HPDE6-E6E7 (cell line): ENCODE data around the gene CDC42BPB.

ENCODE experiments used
- DNase-seq: peaks from one replicate; pipeline ENCODE4 v3.0.0; 2011; ENCODE audit warnings: missing footprints; ENCODE audit errors: extremely low spot score

CDC42BPB gene

DNA sequence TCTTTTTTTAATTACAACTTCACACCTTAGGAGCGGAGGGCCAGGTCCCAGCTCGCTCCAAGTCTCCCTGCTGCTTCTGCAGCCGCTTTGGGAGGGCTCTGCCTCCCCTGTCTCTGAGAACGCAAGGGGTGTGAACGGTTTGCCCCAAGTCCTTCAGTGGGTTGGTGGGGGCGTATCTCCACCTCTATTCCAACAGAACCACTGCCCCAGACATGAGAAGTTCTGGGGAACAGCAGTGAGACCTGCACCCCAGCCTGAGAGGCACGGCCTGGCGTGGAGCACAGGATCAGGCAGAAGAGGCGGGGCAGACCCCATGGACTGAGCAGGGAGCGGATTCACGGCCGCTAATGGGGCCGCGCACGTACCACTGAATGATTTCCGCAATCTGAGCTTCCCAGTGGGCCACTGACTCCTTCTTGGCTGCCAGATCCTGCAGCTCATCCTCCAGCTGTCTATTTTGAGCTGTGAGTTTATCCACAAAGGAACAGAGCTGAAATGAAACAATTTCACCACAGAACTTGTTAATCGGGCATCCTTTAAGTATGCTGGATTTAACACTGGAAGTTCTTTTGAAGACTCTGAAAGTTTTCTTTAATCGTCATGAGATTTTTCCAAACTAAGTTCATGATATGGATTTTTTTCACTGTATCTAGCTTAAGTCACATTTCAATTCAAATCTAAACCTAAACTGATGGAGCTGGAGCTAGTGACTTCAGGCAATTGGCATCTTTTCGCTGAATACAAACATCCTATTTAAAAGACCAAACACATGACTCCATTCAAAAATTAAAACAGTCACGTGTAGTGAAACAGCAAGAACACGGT is 90.5 kb downstream of the CDC42BPB start:
- DNase-seq, result no peak

DNA sequence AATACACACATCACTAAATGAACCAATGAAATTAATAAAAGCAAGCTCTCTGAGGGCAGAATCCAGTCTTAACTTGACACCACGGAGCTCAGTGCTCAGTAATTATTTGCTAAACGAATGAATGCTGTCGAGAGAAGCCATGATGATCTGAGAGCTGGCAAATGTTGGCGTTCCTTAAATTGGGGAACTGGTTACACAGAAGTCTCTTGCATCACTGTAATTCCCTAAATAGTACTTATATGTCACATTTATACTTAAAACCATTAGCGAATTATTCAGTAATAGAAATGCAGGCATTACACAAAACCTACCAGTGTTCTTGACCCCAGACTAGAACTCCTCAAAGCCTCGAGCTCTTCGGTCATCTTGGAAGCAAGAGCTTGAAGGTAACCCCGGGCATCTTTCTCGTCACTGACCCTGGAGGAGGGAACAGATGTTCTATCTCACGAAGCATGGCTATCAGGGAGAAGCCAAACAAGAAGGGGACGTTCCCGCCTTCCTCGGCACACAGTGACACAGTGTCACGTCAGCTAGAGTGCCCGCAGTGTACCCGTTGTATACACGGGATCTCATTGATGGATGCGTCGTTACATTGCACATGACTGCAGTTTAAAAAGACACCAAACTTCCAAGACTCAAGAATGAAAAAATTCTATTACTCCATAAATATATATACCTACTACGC is 91.2 kb downstream of the CDC42BPB start:
- DNase-seq, result no peak

DNA sequence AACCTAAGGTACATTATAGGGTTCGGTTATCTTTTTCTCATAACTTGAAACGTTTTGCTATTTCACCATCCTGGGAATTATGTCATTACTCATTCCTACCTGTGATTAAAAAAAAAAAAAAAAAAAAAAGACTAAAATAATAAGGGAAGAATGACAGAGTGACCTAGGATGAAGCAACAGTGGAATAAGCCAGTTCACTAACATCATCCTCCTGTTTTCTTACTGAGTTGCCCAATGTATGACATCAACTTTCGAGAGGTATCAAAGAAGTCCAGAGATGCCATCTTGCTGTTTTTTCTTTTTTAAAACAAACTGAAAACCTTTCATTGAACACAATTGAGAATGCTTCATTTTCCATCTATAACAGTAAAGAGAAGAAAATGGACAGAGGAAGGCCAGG is 92.1 kb downstream of the CDC42BPB start:
- DNase-seq, result no peak

DNA sequence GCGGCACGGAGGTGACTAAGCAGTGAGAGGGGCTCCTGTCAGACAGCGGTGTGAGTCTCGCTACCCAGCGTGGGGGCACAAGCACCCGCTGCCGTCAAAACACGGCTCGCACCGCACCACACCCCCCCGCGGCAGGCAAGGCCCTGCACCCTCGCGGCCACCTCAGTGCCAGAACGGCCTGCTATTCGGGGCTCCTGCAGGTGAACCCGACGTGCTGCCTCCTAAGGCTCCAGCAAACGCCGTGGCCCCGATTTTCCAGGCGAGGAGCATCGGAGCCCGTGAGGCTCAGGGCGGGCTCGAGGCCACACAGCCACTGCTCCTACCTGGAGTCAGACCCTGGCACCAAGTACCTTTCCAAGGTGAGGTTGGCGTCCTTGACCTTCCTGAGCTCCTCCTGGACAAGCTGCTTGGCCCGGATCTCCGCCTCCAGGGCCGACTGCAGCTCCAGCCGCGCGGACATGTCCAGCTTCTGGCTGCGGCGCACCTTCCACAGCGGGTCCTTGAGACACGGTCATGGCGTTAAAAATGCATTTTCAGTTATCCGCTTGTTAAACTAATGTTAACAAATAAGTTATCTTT is 93.1 kb downstream of the CDC42BPB start:
- no peak for DNase-seq

DNA sequence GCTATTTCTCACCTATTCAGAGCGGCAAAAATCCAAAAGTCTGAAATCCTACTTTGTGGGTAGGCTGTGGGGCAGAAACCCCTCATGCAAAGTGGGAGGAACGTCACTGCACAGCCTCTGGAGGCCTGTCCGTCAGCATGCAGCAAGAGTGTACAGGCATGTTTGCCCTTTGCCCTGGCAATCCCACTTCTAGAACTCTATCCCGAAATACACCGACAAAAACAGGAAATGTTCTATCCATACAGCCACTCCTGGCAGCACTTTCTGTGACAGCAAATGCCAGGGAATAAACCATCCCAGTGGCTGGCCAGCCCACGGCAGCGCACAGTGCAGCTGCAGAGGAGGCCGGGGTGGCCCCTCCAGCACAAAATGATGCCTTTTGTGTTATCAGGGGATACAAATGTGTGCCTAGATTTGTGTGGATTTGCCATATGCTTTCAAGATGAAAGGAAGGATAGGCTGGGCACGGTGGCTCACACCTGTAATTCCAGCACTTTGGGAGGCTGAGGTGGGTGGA is 95.2 kb downstream of the CDC42BPB start:
- no peak for DNase-seq

DNA sequence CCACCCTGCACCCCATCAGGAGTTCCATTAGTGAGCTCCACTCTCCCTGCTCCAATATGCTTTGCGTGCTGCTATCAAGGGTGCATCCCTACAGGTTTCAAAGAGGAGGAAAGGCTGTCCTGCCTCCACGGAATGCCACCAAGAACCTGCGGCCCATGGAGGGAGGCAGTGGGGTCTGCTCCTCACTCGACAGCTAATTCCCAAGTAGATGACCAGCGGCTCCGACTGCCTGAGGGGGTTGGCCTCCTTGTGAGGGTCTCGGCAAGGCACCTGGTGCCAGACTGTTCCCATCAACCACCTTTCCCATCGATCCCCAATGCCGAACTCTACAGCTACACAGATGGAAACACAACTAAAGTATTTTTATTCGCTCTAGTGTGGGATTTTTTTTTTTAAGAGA is 98.9 kb downstream of the CDC42BPB start:
- DNase-seq, result no peak

DNA sequence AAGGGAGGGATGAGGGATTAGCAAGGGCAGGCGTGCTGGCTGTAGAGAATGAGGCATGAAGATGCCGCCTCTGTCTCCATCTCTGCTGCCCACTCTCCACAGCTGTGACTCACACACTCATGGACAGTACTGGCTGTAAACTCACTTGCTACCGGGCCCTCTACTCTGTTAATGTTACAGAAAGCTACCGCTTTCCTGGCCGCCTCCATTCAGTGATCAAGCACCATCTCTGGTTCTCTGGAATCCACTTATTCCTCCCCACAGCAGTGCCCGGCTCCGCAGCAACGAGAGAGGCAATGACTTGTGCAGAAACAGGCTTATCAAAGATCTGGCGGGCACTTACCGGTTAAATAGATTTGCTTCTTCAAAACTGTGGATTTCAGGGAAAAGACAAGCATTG is 100.1 kb downstream of the CDC42BPB start:
- no peak for DNase-seq

DNA sequence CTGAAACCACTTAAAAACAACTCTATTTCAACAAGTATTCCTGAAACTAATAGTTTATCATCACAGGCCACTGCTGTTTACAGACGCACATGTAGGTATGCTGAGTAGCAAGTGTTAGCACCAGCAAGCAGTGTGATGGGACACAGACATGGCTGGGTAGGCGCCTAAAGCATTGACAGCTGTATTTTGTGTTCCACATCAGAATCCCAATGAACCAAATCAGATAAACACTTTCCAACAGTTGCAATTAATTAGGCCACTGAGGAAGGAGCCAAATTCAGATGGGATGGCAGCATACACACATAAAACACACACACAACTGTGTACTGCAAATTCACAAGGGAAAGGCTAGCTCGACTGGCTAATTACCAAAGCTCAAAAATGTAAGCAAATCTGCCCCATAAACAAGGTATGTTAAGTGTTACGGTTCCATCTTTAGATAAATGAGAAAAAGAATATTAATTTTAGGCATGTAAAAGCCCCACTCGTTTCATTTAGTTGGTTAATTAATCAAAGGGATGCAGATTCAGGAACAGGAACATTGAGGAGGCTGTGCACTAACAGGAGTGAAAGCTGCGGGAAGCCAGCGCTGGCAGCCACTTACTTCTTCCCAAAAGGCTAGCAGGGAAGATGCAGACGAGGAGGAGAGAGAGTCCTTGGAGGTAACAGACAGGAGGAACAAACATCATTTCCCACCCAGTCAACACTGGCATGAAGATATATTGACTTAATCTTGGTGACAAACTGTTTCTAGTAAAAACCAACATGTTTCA is 101.5 kb downstream of the CDC42BPB start:
- no peak for DNase-seq

DNA sequence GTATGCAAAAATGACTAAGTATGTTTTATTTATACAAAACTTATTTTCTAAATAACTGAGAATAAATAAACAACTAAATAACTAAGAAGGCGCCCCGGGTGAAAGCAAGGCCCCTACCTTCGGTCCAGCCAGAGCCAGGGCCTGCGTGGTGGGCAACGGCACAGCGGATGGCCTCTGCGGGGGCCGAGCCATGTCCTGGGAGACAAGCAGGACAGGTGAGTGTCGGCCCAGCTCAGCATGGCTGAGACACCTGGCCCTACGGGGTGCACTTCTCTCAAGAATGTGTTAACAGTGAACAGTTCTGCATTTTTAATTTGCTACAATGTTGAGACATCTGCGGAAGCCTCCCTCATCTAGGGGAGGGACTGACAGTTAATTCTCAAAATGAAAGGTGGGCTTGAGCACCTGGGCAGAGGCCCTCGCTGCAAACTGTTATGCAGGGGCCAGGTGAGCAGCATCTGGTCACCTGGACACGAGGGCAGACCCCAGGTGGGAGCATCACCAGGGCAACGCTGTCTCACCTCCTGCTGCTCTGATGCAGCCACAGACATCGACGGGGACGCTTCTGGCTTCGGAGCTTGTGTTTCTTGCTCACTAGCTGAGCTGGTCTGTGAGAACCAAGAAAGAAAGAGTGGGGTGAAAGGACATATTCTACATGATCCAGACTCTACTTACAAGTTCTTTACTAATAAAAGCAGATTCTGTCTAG is 103.1 kb downstream of the CDC42BPB start:
- DNase-seq, result no peak

DNA sequence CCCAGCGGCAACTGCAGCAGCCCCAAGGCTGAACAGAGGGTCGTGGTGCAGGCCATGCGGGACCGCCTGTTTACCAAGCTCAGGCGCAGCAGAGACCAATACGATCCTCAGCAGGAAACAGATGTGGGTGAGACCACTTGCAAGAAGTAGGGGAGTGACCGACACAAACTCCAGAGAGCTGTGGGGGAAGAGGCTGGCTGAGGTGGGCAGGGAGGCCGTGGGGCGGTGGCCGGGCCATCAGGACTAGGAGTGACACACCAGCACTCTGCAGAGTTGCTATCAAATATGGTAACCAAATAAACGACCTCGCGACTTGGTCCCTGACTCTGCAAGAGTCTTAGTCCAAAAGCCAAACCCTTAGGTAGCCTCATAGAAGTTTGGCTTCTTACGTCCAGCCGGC is 104.2 kb downstream of the CDC42BPB start:
- no peak for DNase-seq

DNA sequence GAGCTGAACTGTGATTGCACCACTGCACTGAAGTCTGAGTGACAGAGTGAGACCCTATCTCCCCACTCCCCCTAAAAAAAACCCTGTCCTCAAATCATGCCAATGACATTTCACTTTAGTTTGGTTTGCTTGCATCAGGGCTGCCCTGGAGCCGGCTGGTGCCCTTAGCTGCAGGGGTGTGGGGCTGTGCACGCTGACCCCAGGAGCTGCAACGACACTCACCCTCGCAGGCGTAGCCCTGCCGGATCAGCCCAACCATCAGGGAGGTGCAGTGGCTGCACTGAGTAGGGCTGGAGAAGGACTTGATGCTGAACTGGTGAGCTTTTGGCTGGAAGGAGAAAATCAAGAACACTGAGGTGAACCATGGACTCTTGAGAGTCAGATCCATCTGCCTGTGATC is 105.1 kb downstream of the CDC42BPB start:
- no peak for DNase-seq

DNA sequence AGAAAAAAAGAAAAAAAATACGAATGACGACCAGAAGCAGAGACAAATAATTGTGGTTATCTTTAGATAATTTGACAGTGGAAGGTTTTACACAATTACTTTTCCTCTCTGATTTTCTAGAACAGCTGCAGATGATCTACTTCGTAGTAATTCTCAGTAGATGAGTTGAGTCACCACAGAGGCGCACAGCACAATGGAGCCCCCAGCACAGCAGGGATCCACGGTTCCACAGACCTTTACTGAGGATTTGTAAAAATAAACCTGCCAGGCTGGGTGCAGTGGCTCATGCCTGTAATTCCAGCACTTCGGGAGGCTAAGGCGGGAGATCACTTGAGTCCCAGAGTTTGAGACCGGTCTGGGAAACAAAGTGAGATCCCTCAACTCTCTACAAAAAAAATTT is 105.5 kb downstream of the CDC42BPB start:
- no peak for DNase-seq

DNA sequence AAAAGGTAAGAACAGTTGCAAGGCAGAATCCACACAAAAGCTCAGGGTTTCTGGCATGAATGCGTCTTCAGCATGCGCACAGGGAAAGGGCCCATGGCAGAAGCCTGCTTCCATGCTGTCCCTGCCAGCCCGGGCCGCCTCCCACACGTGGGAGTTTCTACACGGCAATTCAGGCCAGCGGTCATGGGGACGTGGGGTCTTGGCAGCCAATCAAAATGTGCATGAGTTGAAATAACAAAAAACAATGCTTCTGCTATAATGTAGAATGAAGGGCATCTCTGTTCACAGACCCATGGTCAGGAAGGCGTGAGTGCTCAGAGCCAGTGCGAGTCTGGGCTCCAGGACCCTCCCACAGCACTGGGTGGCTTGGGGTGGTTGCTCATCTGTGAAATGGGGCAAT is 106.3 kb downstream of the CDC42BPB start:
- no peak for DNase-seq

DNA sequence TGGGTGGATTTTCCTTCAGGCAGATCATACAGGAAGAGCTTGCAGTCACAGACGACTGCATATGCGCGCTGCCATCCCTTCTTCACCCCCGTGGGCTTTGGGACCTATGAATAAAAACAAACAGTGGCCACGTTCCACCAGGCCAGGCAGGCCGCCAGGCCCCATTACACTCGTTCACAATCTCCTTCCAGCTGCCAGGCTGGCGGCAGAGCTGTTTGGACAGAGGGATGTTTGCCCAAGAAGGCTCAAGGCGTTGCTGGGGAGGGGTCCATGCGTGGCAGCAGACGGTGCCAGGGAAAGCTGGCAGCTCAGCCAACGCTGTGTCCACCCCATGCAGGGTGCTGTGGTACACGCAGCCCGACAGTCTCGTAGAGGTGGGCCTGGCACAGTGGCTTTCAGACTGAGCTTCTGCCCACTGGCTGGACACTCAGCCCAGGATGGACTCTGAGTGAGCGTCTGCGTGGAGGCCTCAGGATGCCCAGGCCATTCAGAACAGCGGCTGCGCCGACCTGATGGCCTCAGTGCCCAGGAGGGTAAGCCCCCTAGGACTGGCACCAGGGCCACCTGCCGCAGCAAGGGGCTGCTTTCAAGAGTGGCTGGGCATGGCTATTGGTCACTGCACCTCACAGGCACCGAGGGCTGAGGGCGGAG is 107.4 kb downstream of the CDC42BPB start:
- DNase-seq, result no peak

DNA sequence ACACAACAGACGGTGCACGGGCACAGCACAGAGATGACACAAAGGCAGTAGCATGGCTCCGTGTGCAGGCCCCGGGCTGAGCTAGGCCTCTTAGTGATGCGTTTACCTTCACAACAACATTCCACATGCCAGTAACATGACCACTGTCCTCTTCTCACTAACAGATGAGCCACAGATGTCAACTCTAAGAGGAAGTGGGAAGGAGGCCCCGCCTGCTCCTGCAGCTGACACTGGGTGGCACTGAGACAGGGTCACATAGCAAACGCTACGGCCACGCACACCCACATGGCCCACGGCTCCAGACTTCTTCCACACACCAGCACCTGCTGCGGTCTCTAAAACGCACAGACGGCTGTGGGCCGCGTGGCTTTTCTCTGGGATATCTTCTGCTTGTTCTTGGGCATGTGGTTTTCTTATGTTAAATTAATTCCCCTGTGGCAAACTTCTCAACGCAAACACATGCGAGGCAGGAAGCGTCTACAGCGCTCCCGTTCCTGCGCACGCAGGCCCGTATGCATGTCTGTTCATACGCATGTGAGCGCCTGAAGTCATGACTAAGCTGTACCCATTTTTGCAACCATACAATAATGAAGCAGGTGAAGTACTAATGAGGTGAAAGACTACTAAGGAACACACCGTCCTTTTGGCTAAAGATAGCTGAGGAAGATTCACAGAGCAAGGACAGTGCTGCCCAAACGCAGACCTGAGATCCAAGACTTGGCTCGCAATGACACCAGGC is 108.1 kb downstream of the CDC42BPB start:
- no peak for DNase-seq

DNA sequence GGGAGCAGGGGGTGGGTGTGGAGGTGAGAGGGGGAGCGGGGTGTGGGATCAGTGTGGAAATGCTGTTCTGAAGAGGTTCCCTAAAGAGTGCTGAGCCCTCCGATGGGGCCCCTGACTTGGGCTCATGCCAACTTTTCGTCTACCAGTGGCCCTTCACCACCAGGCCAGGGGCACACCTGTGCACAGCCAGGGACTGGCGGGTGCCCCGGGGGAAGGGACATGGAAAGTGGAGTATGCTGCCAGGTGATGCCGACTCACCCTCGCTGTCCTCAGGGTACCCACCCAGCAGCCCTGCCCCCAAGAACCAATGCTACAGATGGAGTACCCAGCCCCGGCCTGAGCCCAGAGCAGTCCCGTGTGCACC is 108.7 kb downstream of the CDC42BPB start:
- no peak for DNase-seq

DNA sequence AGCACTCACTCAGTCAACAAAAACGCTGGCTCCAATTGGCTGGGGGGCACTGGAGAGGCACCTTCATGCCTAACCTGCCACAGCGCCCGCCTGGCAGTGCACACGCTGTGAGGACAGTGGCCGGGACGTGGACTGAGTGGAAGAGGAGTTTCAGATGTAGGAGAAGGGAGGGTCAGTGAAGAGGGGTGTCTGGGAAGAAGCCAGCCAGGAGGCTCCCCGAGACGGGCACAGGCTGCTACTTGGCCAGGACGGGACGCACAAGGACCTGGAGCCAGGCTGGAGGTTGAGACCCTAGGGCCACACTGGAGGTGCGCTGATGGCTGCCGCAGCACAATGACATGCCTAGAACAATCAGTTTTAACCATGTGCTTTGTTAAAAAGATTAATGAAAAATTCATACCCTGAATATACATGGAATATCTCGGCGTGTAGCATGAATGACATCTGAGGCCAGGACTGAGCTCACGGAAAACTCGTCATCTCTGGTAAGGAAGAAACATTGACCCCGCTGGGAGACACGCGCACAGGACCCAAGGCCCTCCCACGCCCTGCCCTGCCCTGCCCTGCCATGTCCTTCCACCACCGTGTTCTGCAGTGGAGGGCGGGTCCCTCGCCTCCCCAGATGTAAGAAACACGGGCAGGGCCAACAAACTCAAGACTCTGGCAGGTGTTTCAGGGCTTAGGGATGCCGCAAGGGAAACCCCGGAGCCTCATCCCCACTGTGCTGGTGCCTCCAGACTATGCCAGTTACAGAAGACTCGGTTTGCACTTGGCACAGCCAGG is 109.8 kb downstream of the CDC42BPB start:
- no peak for DNase-seq

DNA sequence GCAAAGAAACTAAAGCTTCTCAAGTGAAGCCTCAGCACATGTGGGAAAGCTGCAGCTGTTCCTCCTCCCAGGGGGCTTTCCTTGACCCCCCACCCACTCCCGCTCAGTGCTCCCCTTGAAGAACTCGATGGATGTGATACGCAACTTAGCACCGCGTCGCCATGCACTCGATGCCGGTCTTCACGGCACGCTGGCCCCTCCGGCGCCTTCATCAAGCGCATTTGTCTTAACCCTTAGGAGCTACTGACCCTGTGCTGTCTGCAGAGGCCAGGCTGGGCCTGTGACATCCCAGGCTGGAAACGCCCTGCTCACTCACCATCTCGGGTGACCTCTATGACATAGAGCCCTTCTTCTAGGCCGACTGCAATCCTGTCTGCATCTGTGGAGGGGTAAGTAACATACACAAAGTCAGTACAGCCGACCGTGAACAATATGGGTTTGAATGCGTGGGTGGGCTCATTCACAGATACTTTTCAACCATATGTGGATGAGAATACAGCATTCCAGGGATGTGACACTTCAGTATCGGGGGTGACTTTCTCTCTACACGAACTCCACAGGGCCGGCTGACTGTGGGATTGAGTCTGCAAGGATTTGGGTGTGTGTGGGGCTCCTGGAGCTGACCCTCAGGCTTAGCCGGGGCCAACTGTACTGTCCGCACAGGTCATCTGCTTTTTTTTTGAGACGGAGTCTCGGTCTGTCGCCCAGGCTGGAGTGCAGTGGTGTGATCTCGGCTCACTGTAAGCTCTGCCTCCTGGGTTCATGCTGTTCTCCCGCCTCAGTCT is 111.8 kb downstream of the CDC42BPB start:
- DNase-seq, result no peak
